Effector memory CD4-positive, alpha-beta T cell (primary cell): ENCODE measurements around the gene SH2D1A.
"Not testable (repeated sequence)": the region's sequence is repeated elsewhere in the genome, so short reads cannot be mapped to it uniquely, and the experiment has no call there.

Experiments
- DNase-seq, 3 donors: peaks; one replicate each; pipeline ENCODE4 v3.0.0-alpha.2; 2020
- H3K27ac ChIP-seq: 2 replicates; pipeline ENCODE4 v1.7.0; 2013; ENCODE audit warnings: mild to moderate bottlenecking, low read length, moderate library complexity; ENCODE audit not compliant: insufficient read depth, poor library complexity, severe bottlenecking
- H3K27me3 ChIP-seq: replicated peaks from 2 replicates; pipeline ENCODE4 v1.7.0; 2013; ENCODE audit warnings: mild to moderate bottlenecking, low read length; ENCODE audit not compliant: insufficient read depth, control insufficient read depth, poor library complexity, severe bottlenecking
- H3K36me3 ChIP-seq: 2 replicates; pipeline ENCODE4 v1.7.0; 2013; ENCODE audit warnings: mild to moderate bottlenecking, low read length, moderate library complexity; ENCODE audit not compliant: control insufficient read depth, insufficient read depth
- H3K4me1 ChIP-seq: 2 replicates; pipeline ENCODE4 v1.7.0; 2013; ENCODE audit warnings: low read length, mild to moderate bottlenecking; ENCODE audit not compliant: control insufficient read depth, insufficient read depth, poor library complexity, severe bottlenecking
- H3K4me3 ChIP-seq: 2 replicates; pipeline ENCODE4 v1.7.0; 2013; ENCODE audit warnings: low read length, low read depth, mild to moderate bottlenecking; ENCODE audit not compliant: insufficient read depth, poor library complexity, severe bottlenecking
- H3K9me3 ChIP-seq: 2 replicates; pipeline ENCODE4 v1.7.0; 2013; ENCODE audit warnings: mild to moderate bottlenecking, low read length, moderate library complexity; ENCODE audit not compliant: control insufficient read depth

The SH2D1A gene

DNA sequence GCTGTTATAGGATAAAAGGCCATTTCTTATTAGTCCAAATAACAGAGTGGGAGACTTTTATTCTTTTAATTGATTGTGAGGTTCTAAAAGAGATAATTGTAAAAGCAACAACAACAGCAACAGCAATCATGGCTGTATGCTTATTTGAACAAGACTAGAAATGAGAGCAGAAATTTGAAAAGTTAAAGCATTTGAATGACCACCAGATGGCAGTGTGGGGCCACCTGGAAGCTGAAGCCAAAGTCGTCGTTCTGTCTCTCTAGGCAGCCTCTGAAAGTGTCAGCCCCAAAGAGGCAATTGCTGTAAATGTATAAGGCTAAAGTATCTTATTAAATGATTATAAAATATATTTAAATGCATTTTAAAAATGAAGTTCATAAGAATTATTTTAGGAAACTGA lies 42.2 kb downstream of the SH2D1A start:
- Histone ChIP-seq H3K4me3 (no peak overlapping the region), H3K36me3 (no peaks in the 10 kb centered on the region), H3K27me3 (no peaks in the 10 kb centered on the region), H3K9me3 (no peaks in the 10 kb centered on the region), H3K27ac (no peak overlapping the region), H3K4me1 (no peaks in the 10 kb centered on the region)
- peak in 2 of 3 donors; percentile 4 to 17 for DNase-seq

DNA sequence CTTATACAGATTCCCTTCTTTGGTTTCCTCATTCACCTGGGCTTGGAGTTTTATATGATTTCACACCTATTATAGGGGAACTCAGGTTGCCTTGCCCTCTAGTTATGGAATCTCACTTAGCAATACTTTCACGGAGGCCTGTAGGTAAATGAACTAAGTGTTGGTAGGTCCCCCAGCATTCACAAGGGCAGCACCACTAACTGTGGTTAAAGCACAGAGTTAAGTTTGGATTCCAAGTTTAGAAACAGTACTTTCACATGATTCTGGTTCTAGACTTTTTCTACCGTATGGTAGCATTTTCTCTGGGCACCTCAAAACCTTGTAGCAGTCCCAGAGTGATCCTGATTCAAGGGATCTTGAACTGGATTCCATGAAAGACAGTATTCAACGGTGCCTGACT lies 46.4 kb downstream of the SH2D1A start:
- Histone ChIP-seq H3K27ac (no peak overlapping the region), H3K36me3 (no peaks in the 10 kb centered on the region), H3K27me3 (no peaks in the 10 kb centered on the region), H3K4me3 (no peak overlapping the region), H3K9me3 (no peaks in the 10 kb centered on the region), H3K4me1 (no peaks in the 10 kb centered on the region)
- no peak for DNase-seq

DNA sequence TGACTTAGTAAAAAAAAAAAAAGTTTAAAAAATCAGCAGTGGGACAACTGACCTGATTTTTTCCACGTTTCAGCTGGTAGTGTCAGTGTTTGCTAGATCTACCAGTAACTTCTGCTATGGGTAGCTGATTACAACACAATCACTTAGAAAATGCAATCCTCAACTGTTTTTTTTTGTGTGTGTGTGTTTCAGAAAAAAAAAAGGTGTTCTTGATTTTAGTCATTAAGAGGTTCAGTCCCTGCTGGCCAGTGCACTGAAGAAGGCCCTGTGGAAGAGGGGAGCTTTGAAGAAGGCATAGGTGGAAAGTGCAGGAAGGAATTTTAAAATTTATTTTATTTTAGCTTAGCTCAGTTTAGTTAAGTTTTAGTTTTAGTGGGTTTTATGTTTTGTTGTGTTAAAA lies 46.9 kb downstream of the SH2D1A start:
- H3K4me3 ChIP-seq, result no peak overlapping the region
- no peaks in the 10 kb centered on the region for H3K27me3 ChIP-seq
- H3K4me1 ChIP-seq, result no peaks in the 10 kb centered on the region
- H3K27ac ChIP-seq, result no peak overlapping the region
- H3K9me3 ChIP-seq, result no peaks in the 10 kb centered on the region
- H3K36me3 ChIP-seq, result no peaks in the 10 kb centered on the region
- DNase-seq, result no peak

DNA sequence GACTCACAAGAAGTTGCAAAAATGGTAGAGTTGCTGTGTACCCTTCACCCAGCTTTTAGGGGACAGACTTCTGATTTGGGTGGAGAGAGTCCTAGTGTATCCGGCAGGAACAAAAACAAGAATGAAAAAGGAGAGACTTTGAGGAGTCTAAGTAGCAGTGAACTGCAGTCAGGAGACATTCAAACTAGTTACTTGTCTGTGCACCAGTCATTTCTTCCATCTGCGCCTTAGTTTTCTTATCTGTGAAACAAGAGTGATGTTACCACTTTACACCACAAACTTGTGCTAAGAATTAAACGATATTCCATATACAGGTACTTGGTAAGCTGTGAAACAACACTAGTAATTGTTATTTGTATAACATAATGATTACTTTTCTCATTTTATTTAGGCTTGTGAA lies 47.3 kb downstream of the SH2D1A start:
- Histone ChIP-seq H3K27ac (no peak overlapping the region), H3K36me3 (no peaks in the 10 kb centered on the region), H3K4me1 (no peaks in the 10 kb centered on the region), H3K4me3 (no peak overlapping the region), H3K27me3 (no peaks in the 10 kb centered on the region), H3K9me3 (no peaks in the 10 kb centered on the region)
- DNase-seq, result no peak

DNA sequence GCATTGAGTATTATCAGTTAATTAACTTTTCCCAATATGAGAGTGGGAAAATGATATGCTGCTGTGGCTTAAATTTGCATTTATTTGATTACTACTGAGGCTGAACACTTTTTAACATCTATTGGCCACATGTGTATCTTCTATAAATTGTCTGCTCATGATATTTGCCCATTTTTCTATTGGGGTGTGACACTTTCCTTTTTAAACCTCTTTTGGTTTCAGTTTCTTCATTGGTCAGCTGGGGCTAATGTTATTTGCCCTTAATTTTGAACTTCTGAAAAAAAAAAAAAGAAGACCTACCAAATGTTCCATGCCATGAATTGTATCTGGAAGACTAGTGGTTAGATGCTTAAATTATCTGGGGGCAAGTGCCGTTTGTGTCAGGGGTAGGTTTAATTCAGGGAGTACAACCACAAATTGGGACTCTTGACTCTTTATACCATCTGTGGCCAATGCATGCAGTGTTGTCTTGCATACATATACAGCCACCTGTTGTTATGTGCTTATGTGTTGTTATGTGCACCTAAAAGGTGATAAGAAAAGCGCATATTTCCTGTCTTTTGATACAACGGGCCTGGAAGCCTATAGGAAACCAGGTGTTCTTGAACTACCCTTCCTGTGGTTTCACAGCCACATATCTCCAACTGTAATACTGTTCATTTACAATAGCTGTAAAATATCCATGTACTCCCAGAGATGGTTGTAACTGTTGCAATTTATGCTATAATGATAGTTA lies 49.0 kb downstream of the SH2D1A start:
- Histone ChIP-seq H3K9me3 (no peaks in the 10 kb centered on the region), H3K27me3 (no peaks in the 10 kb centered on the region), H3K36me3 (no peaks in the 10 kb centered on the region), H3K27ac (no peak overlapping the region), H3K4me3 (no peak overlapping the region), H3K4me1 (no peaks in the 10 kb centered on the region)
- DNase-seq, result no peak

DNA sequence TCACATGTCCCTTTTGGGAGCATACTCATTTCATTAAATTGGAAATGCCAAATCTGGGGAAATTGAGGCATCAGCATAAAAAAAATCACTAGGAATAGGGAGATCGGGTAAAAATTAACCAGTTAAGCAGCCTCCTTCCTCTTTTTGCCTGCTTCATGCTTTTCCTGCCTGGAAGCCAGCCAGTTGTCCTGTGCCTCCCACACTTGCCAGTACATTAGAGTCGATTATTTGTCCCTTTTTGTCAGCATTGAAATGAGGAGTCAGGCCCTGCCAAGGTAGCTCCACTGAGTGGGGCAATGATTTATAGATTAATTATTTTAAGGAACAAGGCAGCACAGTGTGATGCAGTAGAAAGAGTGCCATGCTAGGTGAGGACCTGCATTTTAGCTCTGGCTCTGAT lies 55.3 kb downstream of the SH2D1A start:
- no peaks in the 10 kb centered on the region for H3K36me3 ChIP-seq
- no peaks in the 10 kb centered on the region for H3K27me3 ChIP-seq
- no peaks in the 10 kb centered on the region for H3K9me3 ChIP-seq
- H3K27ac ChIP-seq, result no peak overlapping the region
- no peak overlapping the region for H3K4me3 ChIP-seq
- DNase-seq, result no peak
- H3K4me1 ChIP-seq, result no peaks in the 10 kb centered on the region

DNA sequence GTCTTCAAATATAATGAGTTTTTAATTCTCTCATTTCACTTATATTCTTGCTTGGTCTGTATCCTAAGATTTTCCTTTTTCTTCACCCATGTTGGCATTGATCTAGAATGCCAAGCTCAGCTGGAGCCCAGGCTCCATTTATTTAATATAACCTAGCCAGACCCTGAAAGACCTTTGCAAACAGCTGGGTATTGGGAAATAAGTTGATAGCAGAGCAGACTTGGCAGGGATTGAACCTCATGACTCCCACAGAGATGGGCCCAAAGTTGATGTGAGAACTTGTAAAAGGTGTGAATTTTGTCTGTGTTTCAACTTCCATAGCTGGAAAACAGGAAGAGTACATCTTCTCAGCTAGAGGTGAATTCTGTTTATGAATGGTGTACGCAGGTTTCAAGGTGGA lies 59.5 kb downstream of the SH2D1A start:
- Histone ChIP-seq H3K4me1 (no peaks in the 10 kb centered on the region), H3K36me3 (no peaks in the 10 kb centered on the region), H3K27ac (no peak overlapping the region), H3K4me3 (no peak overlapping the region), H3K9me3 (no peaks in the 10 kb centered on the region), H3K27me3 (no peaks in the 10 kb centered on the region)
- no peak for DNase-seq

DNA sequence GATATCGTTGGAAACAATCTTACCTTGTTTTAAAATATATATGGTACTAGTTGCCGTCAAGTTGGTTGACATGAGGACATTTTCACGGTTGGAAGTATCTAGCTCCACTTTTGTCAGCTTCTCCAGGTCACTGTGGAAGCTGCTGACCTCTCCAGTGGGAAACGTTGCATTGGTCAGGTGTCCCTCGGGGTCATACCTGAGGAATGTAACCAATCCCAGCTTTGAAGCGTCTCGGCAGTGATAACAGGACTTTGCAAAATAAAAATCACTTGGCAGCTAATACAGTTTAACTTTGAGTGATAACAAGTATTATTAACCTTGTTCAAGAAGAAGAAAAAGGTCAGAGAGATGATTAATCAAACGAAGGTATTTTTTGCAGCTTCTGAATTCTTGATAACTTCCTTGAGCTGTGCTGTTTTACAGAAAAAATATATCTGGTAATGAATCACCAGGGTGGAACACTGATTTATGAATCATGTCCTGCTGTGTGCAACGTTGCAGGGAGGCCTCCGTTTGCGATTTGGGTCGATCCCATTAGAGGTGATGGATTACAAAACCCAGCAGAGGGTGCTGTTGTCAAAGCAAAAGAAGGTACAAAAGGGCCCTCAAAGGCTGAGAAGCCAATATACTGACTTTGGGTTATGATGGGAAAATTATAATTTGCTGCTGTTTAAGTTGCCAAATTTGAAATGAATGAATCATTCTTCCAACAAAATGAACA lies 60.1 kb downstream of the SH2D1A start:
- Histone ChIP-seq H3K36me3 (no peaks in the 10 kb centered on the region), H3K4me3 (no peak overlapping the region), H3K27ac (no peak overlapping the region), H3K27me3 (no peaks in the 10 kb centered on the region), H3K9me3 (no peaks in the 10 kb centered on the region), H3K4me1 (no peaks in the 10 kb centered on the region)
- peak in 2 of 3 donors; percentile 4 to 18 for DNase-seq

DNA sequence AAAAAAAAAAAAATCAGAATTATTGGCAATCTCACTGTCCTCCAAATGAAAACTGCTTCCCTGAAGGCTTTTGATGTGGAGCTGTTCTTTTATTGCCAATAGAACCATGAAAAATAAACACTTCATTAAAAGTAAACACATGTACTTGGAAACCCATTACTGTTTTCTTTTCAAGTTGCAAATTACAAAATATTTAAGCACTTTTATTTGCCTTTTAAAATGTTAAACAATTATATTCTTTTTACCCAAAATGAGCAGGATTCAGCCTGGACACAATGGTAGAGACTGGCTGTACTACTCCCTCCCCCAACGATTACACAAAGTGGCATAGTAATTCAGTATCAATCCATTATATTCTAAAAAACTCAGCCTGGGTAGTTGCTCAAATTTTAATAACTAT lies 60.9 kb downstream of the SH2D1A start:
- no peak overlapping the region for H3K27ac ChIP-seq
- H3K4me1 ChIP-seq, result no peaks in the 10 kb centered on the region
- no peaks in the 10 kb centered on the region for H3K36me3 ChIP-seq
- no peaks in the 10 kb centered on the region for H3K9me3 ChIP-seq
- DNase-seq, result no peak
- no peak overlapping the region for H3K4me3 ChIP-seq
- no peaks in the 10 kb centered on the region for H3K27me3 ChIP-seq

DNA sequence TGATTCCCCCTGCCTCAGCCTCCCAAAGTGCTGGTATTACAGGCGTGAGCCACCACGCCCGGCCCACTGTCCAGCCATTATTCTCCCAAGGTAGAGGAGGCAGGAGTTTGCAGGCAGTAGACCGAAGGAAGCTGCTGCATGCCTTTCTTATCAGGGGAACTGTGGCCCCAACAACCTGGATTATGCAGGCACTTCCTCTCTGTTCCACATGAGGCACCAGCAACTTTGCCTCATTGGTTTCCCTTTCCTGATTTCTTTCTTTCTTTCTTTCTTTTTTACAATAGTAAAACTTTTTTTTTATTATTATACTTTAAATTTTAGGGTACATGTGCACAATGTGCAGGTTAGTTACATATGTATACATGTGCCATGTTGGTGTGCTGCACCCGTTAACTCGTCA lies 62.0 kb downstream of the SH2D1A start:
- not testable (repeated sequence) for H3K4me1 ChIP-seq, H3K27ac ChIP-seq, H3K36me3 ChIP-seq, H3K9me3 ChIP-seq, H3K4me3 ChIP-seq, H3K27me3 ChIP-seq, DNase-seq
